GM10847 (cell line): ENCODE measurements around the gene SLC7A10.

Experiments
- POLR2A ChIP-seq: IDR thresholded peaks from 2 replicates; pipeline ENCODE4 v1.6.1; 2011; ENCODE audit not compliant: insufficient read length; ENCODE audit errors: extremely low read depth

SLC7A10 gene

DNA sequence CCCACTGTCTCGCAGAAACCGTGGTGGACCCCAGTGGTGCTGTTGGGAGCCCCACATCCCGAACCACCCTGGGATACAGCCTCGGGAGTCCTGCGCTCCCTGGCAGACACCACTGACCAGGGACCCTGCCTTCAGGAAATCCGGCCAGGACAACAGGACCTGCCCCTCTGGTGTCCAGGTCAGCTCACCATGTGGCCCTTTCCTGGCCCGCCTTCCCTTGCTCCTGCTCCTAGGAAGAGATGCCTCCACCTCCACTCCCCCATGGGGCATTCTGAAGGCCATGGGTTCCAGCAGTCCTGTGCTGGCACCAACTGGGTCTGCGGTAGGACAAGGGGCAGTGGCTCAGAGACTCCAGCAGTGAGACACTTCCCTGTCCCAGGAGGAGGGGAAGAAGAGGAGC is 22.5 kb upstream of the SLC7A10 start:
- no peak for TF ChIP-seq POLR2A

DNA sequence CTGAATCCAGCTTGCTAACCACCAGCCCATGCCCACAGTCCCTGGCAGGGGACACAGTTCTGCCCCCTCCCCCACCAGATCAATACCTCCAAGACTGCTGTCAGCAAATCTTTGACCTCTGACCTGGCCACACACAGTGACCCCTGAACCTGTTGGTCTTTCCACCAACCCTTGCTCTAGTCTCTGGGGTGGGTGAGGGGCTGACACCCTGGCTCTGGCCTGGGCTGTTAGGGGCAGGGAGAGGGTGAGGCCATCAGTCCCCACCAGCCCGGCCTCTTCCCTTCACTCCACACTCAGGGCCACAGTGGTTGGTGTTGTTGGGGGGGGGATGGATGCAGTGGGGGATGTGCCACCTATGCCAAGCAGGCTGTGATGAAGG is 21.8 kb upstream of the SLC7A10 start:
- no peak for TF ChIP-seq POLR2A

DNA sequence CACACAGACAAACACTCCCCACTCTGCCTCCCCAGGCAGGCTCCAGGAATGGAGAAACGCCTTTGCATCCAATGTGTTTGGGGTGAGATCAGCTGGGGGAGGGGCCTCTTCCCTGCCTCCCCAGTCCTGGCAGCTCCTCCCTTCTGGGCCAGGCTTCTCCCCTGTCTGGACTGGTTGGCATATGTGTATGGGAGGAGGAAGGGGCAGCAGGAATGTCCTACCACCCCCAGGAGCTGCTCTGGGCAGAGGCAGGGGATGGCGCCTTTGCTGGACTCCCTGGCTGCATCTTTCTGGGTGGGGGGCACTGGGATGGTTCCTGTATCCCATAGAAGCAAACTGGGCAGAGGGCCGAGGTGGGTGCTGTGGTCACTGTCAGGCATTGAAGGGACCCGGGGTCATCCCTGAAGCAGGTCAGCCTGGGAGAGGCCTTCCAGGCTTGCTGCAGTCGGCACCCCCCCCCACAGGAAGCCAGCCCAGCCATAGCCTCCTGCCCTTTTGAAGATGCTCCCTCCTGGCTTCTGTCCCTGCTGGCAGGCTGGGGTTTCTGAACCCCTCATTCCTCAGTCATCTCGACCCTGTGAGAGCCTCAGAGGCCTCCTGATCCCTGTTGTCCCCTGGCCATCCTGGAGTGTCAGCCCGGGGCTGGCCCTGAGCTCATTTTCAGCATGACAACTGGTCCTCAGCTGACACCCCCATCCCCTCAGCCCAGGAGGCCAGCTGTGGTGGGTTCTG is 21.2 kb upstream of the SLC7A10 start:
- no peak for TF ChIP-seq POLR2A

DNA sequence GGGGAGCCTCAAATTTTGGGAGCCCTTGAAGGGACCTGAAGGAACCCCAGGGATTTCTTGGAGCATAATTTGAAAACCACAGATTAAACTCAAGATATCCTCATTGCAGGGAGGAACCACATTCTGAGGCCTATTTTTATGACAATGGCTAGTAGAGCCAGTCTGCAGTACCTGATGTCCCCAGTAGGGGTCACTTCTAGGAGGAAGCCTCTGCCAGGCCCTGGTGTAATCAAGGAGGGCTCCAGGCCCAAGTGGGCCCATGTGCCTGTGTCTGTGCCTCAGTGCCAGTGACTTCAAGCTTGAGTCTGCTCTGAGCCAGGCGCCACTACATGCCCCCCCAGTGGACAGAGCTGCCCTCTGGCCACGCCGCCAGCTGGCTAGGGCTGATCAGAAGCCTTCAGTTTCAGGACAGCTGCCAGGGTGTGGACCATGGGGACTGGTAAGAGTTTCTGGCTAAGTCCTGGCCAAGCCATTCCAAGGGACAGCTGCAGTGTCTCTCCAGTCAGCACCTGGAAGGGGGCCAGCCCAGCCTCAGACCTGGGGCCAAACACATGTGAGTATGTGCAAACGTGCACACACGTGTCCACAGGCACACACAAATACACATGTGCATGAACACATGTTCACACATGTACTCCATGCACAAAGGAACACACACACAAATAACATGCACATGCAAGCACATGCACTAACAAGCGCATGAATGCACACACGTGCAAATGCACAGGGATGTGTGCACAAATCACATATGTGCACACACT is 20.5 kb upstream of the SLC7A10 start:
- no peak for TF ChIP-seq POLR2A

DNA sequence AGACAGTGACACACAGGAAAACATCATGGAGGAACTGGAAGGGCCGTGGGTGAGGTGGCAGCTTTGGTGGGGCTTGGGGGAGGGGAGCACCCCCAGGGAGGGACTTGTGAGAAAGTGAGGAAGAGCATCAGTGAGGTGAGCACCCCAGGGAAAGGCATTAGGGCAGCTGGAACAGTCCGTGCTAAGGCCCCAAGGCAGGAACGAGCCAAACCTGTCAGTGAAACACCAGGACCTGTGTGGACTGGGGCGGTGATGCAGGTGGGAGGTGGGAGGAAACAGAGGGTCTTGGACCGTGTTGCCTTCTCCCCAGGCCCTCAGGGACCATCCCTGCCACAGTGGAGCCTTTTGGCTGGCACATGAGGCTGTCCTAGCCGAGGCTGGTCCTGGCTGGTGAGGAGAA is 17.3 kb upstream of the SLC7A10 start:
- TF ChIP-seq POLR2A, result no peak

DNA sequence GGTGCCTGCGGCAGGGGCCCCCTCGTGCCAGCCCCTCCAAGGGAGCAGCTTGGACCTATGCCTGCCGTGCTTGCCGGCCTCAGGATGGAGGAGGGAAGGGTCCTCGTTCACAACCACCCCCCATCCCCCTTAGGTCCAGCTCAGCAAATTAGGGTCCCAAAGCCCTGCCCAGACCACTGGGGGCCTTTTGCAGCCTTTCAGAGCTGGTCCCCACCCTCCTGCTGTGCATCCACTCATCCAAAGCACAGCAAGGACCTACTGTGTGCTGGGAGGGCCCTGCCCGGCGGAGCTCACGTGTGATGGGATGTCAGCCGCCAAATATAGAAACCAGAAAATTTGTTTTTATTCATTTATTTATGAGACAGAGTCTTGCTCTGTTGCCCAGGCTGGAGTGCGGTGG is 16.5 kb upstream of the SLC7A10 start:
- no peak for TF ChIP-seq POLR2A

DNA sequence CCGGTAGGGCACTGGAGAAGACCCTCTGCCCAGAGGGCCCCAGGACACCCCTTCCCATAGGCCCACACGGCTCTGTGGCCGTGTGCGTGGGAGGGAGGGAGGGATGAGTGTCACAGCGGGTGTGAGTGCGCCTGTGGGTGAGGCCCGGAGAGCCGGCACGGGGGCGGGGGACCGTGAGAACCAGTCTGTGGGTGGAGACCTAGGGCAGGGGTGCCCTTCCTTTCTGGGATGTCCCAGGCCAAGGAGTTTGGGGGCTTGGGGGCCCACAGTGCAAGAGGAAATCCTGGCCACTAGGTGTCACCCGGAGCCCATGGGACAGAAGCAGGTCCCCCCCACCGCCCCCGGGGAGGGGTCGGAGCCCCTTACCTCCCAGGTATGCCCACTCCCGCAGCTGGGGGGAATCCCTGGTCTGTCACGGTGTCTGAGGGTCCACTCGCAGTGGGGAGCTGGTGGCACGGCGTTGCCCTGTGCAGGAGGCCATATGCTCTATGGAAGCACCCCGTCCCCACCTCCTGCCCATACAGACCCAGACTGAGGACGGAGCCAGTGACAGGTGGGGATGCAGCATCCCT is 16.0 kb upstream of the SLC7A10 start:
- no peak for TF ChIP-seq POLR2A

DNA sequence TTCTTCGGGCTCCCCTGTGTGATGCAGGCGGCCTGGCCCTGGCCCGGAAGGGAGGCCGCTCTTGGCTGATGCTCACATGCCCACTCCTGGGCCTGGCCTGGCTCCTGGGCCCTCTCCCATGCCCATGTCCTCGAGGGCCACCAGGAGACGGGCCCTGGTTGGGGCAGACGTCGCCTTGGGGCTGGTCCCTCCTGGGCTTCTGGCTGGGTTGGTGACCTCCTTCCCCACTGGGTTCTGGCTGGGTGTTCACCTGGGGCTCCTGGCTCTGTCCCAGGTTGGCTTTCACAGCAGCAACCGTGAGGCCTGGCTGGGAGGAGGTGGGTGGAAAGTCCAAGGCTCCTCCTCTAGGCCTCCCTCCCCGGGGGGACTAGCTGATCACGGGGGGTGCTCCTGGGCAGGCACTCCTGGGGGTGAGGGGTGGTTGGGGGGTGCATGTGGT is 15.5 kb upstream of the SLC7A10 start:
- TF ChIP-seq POLR2A, result no peak

DNA sequence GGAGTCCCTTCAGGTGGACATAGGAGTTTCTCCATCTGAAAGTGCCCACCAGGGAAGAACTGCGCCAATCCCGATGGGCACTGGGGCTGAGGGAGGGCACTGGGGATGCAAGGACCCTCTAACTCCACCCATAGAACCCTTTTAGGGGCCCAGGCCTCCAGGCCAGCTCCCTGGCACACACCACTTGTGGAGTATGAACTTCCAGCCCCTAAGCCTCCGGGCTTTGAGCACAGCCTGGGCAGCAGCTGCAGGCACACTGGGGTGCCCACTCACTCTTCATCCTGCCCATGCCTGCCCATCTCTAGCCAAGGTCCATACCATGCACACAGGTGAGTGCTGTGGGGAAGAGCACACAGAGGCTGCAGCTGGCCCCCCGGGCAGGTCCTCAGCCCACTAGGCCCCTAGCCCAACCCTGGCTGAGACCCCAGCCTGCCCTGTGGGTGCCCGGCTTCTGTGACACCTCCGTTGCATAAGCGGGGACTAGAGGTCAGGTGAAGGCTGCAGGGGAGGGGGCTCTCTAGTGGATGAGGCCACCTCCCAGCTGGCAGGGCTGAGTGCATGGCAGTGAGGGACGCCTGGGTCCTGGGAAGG is 14.6 kb upstream of the SLC7A10 start:
- no peak for TF ChIP-seq POLR2A

DNA sequence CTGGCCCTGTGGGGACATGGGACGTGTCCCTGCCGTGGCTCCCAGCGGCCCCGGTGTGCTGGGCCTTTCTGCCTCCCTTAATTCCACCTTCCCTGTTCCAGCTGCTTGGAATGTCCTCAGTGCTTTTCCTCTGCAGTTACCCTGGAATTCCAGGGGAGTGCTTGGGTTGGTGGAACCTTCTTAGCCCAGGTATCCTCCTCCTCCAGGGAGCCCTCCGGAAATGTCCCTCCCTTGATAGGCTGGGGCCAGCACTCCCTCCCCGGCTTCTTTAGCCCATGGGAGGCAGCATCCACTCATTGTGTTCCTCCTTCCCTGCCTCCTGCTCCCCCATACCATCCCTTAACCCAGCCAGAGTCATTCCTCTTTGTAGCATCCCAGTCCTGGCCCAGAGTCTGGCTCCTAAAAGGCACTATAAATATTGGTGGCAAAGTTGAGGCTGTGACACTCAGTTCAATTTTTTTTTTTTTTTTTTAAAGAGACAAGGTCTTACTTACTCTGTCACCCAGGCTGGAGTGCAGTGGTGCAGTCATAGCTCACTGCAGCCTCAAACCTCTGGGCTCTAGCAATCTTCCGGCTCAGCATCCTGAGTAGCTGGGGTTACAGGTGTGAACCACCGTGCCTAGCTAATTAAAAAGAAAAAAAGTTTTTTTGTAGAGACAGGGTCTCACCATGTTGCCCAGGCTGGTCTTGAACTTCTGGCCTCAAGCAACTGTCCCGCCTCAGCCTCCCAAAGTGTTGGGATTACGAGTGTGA is 13.7 kb upstream of the SLC7A10 start:
- TF ChIP-seq POLR2A, result no peak

DNA sequence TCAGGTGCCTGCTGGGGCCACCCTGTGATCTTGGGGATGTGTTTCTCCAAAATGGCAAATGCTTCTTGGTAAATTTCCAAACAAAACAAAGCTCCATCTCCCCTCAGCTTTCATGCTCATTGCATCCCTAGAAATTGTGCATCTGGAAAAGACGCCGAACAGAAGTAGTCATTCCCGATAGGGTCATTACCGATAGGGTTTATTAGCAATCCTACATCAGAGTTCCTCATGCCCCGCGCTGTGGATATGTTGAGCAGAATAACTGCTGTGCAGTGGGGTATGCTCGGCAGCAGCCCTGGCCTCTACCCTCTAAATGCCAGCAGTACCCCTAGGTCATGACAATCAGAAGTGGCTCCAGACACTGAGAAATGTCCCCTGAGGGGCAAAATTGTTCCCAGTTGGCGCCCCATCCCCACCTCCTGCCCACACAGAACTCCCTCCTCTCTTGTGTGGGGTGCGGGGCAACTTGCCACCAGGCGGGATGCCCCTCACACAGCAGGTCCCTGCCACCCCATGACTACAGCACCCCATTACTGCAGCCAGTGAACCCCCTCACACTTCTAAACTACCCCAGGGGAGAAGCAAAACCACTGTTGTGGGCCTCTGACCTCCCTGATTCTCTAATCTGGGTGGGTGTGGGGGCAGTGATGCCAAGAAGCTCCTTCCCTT is 13.0 kb upstream of the SLC7A10 start:
- no peak for TF ChIP-seq POLR2A

DNA sequence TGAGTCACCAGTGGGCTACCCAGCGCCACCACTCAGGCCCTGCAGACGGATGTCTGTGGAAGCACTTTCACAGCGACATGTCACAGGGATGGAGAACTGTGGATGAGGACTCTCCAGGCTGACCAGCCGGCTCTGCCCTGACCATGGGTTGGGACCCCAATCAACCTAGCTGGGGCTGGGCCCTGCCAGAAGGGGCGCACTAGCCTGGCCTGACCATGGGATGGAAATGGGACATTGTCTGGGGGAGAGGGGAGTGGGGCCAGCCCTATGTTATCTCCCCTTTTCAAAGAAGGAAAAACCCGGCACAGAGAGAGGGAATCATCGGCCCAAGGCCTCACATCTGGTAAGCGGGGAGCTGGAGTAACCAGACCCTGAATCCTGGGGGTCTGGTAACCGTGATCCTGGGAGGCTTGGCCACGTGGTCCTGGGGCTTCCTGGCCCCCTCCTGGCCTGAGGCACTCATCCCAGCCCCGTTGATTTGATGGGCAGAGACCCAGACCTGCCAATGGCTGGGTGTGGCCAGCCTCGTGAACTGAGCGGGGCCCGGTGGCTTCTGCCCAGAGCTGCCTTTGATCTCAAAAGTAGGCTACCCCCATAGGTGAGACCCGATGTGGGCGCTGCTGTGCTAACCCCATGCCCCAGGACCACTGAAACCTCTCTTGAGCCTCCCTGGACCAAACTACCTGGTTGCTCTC is 11.2 kb upstream of the SLC7A10 start:
- no peak for TF ChIP-seq POLR2A

DNA sequence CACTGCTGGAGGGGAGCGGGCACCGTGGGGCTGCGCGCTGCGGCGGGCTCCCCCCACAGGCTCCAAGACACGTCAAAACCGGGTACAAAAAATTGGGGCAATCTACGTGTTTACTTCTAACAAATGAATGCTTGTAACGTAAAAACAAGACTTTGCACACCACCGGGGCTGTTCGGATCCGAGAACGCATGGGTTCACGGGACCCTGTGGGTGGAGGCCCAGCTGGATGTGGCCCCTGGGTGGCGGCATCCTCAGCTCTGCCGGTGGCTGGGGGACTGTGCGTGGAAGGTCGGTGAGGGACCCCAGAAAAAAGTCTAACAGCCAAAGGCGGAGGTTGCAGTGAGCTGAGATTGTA is 10.3 kb upstream of the SLC7A10 start:
- no peak for TF ChIP-seq POLR2A

DNA sequence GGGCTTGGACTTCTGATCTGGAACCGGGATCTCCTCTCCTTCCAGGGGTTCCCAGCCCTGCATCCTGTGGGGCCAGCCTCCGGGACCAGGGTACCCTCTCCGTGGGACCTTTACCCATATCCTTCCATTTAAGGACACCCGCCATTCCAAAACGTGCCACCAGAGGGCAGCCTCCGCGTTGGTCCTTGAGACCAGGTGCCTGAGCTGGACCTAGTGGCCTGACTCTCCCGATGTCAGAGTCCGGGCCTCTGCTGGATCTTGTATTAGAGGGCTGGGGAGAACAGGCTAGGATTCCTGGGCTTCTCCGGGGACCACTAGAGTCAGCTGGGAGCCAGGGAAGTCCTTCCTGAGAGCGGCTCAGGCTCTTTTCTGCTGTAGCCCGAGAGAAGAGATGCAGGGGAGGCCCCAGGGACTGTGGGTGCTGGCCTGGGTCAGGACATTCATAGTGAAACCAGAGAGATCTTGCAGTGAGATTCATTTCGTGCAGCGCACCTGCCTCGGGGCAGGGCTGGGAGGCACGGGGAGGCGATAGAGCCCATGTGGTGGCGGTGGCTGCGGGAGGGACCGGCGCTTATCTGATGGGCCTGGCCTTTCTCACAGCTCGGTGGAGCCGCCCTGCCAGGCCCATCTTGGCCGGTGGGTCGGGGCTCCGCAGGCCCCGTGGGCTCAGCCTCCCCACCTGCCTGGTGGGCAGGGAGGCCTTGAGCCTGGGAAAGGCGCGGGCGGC is 9.8 kb upstream of the SLC7A10 start:
- no peak for TF ChIP-seq POLR2A
